Tibial nerve (tissue), 4 donors: Measurements from ENCODE around the gene HOXB8. TPM values are rescaled to one million over a fixed set of nuclear protein-coding genes. Genes with fewer than 3 reads are reported as not detected.
A peak's percentile ranks its signal among the peaks of the same experiment; 100 is the strongest.

ENCODE experiments used
- DNase-seq, 2 donors: peaks; one replicate each; pipeline ENCODE4 v3.0.0-alpha.2; 2019; ENCODE audit warnings: low spot score in 2 of 2
- H3K27ac ChIP-seq, 4 donors: fragments of 200-600 bp; sonication (generic) in 3 of 4; one replicate each; pipeline ENCODE4 v1.5.1; 2017 to 2019; ENCODE audit warnings: mild to moderate bottlenecking in 1 of 4
- H3K27me3 ChIP-seq, 2 donors: fragments of 200-600 bp; sonication (generic) in 1 of 2; one replicate each; pipeline versions ENCODE4 v1.5.1 to v1.6.0; 2017 to 2019
- H3K36me3 ChIP-seq, 3 donors: fragments of 200-600 bp; sonication (generic); one replicate each; pipeline ENCODE4 v1.5.1; 2018 to 2019
- H3K4me1 ChIP-seq, 4 donors: fragments of 200-600 bp; sonication (generic) in 3 of 4; one replicate each; pipeline ENCODE4 v1.5.1; 2017 to 2019
- H3K4me3 ChIP-seq, 4 donors: fragments of 200-600 bp; sonication (generic) in 3 of 4; one replicate each; pipeline ENCODE4 v1.5.1; 2017 to 2019; ENCODE audit warnings: mild to moderate bottlenecking in 1 of 4, moderate library complexity in 1 of 4
- H3K9me3 ChIP-seq, 4 donors: fragments of 200-600 bp; sonication (generic) in 3 of 4; one replicate each; pipeline ENCODE4 v1.5.1; 2017 to 2019
- CTCF ChIP-seq, 5 experiments: fragments of 200-600 bp in 3 of 5; fragments of 450-650 bp in 2 of 5; sonication (generic) in 3 of 5; IDR thresholded peaks; one replicate each; pipeline ENCODE4 v1.5.1; 2016 to 2019; ENCODE audit warnings: antibody characterized with exemption in 5 of 5, mild to moderate bottlenecking in 3 of 5, moderate library complexity in 2 of 5
- EP300 ChIP-seq, 2 donors: sonication (generic); formaldehyde crosslinking; IDR thresholded peaks; one replicate each; pipeline ENCODE4 v1.6.1; 2017; ENCODE audit warnings: antibody characterized with exemption in 2 of 2, mild to moderate bottlenecking in 1 of 2
- POLR2A ChIP-seq, 2 donors: fragments of 450-650 bp; IDR thresholded peaks; one replicate each; pipeline ENCODE4 v1.6.1; 2017; ENCODE audit warnings: antibody characterized with exemption in 2 of 2, mild to moderate bottlenecking in 2 of 2, moderate library complexity in 2 of 2
- WGBS, 2 donors: methylation state at CpG; one replicate each; pipeline ENCODE4 v1.1.5; 2018; 5-methylcytosine and 5-hydroxymethylcytosine counted together
- total RNA-seq, 4 donors: library from RNA; depleted of rRNA; stranded (reverse); fragments of >200 nt; gene quantifications; one replicate each; pipeline ENCODE4 v1.1.0, GENCODE V29; 2016

The HOXB8 gene
- total RNA-seq, 4 donors from 2014 or later, result 0.66 to 0.90 TPM; not detected in 2

GRCh38 chr17:48628649-48629410 is 13.7 kb upstream of the HOXB8 start:
- H3K4me3 ChIP-seq, result no peak overlapping the region
- no peaks in the 10 kb centered on the region for H3K36me3 ChIP-seq
- WGBS, 2 donors, result 49 to 50% methylated on average over 5 of the region's 5 CpGs
- no peak for DNase-seq
- peaks cover 0 to 100% of the 10 kb centered on the region in 2 donors for H3K27me3 ChIP-seq
- H3K4me1 ChIP-seq, result peaks cover 0 to 37% (median 20%) of the 10 kb centered on the region in 4 donors
- no peak for TF ChIP-seq POLR2A (IDR thresholded peaks at IDR 0.05)
- TF ChIP-seq CTCF (IDR thresholded peaks at IDR 0.05), result no peak
- TF ChIP-seq EP300 (IDR thresholded peaks at IDR 0.05), result no peak
- no peak overlapping the region for H3K27ac ChIP-seq
- no peaks in the 10 kb centered on the region for H3K9me3 ChIP-seq

- Histone ChIP-seq H3K4me3 (no peak overlapping the region), H3K9me3 (no peaks in the 10 kb centered on the region), H3K4me1 (peaks cover 0 to 30% (median 20%) of the 10 kb centered on the region in 4 donors), H3K27me3 (peaks cover 0 to 100% of the 10 kb centered on the region in 2 donors), H3K36me3 (no peaks in the 10 kb centered on the region), H3K27ac (no peak overlapping the region)
- 34 to 35% methylated on average over 27 of the region's 27 CpGs for WGBS, 2 donors
- TF ChIP-seq POLR2A (IDR thresholded peaks at IDR 0.05) (no peak), CTCF (IDR thresholded peaks at IDR 0.05) (no peak), EP300 (IDR thresholded peaks at IDR 0.05) (no peak)
- no peak for DNase-seq
These were observed 12.8 kb upstream of the HOXB8 start for GRCh38 chr17:48627623-48628521.

GRCh38 chr17:48627118-48627597 is 12.1 kb upstream of the HOXB8 start:
- Histone ChIP-seq H3K4me1 (peaks cover 0 to 30% (median 20%) of the 10 kb centered on the region in 4 donors), H3K27ac (no peak overlapping the region), H3K27me3 (peaks cover 0 to 100% of the 10 kb centered on the region in 2 donors), H3K9me3 (no peaks in the 10 kb centered on the region), H3K36me3 (no peaks in the 10 kb centered on the region), H3K4me3 (no peak overlapping the region)
- TF ChIP-seq EP300 (IDR thresholded peaks at IDR 0.05) (no peak), CTCF (IDR thresholded peaks at IDR 0.05) (no peak), POLR2A (IDR thresholded peaks at IDR 0.05) (no peak)
- no peak for DNase-seq
- WGBS, 2 donors, result 23 to 29% methylated on average over 5 of the region's 5 CpGs

GRCh38 chr17:48626245-48627117 is 11.4 kb upstream of the HOXB8 start, which contains the start of gene HOXB9:
Gene HOXB9 (minus strand): TSS chr17:48626358. CDS start chr17:48626269, 89 bp downstream.
- peak within 1 kb of the TSS in 2 of 4 donors; percentile 44 to 63 for H3K27ac ChIP-seq
- 1% methylated on average over 43 to 48 of the region's 50 CpGs for WGBS, 2 donors
- H3K27me3 ChIP-seq, result peaks cover 0 to 100% of the 10 kb centered on the region in 2 donors

More at GRCh38 chr17:48626245-48627117, 11.4 kb upstream of the HOXB8 start, which contains the start of gene HOXB9:
- no peak for TF ChIP-seq EP300 (IDR thresholded peaks at IDR 0.05)
- peaks cover 0 to 30% (median 20%) of the 10 kb centered on the region in 4 donors for H3K4me1 ChIP-seq
- no peaks in the 10 kb centered on the region for H3K36me3 ChIP-seq
- no peaks in the 10 kb centered on the region for H3K9me3 ChIP-seq
- H3K4me3 ChIP-seq, result peak within 1 kb of the TSS; percentile 13 to 48 (median 32)
- DNase-seq, result no peak
